Suprapubic skin (tissue), 3 donors: Measurements from ENCODE around the gene LARP7.

Experiments used
- POLR2A ChIP-seq, 2 donors: fragments of 450-650 bp; IDR thresholded peaks; one replicate each; pipeline ENCODE4 v1.6.1; 2017; ENCODE audit warnings: antibody characterized with exemption in 2 of 2, mild to moderate bottlenecking in 2 of 2, moderate library complexity in 2 of 2
- TF ChIP-seq, protein P1 (sequence below), 2 donors: fragments of 200-600 bp in 1 of 2; fragments of 450-650 bp in 1 of 2; sonication (generic) in 1 of 2; IDR thresholded peaks; one replicate each; pipeline ENCODE4 v1.5.1; 2016 to 2019; ENCODE audit warnings: antibody characterized with exemption in 2 of 2, mild to moderate bottlenecking in 1 of 2, moderate library complexity in 1 of 2

DNA sequence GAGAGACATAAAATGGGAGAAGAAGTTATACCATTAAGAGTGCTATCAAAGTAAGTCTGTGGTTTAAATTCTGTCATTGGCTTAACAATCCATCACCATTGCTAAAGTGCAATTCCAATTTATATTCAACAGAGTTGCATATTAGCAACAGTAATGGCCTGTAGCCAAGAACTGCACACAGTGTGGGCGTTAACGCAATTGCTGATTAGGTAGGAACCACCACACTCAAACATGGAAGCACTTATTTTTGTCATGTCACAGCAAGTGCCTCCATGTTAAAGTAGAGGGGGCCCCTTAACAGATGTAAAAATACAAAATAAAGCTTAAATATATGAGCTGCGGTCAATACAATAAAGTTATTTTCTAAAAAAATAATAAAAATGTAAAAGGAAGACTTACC lies 10.8 kb downstream of the LARP7 start:
- TF ChIP-seq, protein P1, sequence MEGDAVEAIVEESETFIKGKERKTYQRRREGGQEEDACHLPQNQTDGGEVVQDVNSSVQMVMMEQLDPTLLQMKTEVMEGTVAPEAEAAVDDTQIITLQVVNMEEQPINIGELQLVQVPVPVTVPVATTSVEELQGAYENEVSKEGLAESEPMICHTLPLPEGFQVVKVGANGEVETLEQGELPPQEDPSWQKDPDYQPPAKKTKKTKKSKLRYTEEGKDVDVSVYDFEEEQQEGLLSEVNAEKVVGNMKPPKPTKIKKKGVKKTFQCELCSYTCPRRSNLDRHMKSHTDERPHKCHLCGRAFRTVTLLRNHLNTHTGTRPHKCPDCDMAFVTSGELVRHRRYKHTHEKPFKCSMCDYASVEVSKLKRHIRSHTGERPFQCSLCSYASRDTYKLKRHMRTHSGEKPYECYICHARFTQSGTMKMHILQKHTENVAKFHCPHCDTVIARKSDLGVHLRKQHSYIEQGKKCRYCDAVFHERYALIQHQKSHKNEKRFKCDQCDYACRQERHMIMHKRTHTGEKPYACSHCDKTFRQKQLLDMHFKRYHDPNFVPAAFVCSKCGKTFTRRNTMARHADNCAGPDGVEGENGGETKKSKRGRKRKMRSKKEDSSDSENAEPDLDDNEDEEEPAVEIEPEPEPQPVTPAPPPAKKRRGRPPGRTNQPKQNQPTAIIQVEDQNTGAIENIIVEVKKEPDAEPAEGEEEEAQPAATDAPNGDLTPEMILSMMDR (IDR thresholded peaks at IDR 0.05): no peak
- TF ChIP-seq POLR2A (IDR thresholded peaks at IDR 0.05): no peak
